GM20431 (cell line): ENCODE data around the gene FLVCR2.

ENCODE experiments used
- in situ Hi-C: fragments of 300-500 bp; cut with MseI, MboI; formaldehyde crosslinking; loops from one replicate; pipeline ENCODE4 v1.15.0; 2020; ENCODE audit warnings: low sequenced_read_pairs; ENCODE audit not compliant: unreplicated experiment

Gene FLVCR2

DNA sequence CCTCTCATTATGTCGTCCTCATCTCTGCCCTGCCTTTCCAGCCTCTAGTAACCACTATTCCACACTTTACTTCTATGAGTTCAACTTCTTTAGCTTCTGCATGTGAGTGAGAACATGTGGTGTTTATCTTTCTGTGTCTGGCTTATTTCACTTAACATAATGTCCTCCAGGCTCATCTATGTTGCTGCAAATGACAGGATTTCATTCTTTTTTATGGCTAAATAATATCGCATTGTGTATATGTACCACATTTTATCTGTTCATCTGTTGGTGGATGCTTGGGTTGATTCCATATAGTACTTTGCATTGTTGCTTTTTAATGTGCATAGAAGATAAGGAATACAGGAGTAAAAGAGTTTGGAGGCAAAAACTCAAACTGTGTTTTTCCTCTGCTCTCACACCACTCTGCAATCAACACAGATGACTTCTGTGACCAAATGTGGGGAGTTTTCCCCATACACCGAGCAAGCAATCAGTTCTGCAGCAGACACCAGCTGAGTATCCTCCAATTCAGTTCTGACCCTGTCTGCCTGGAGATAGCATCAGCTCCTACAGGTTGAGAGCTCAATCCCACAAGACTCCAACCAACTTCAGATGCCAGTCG is 24.6 kb upstream of the FLVCR2 start:
- in situ Hi-C loops, result loop anchor here (25.0 kb wide), 1 partner anchor 242 kb away; no protein-coding TSS in a partner anchor

DNA sequence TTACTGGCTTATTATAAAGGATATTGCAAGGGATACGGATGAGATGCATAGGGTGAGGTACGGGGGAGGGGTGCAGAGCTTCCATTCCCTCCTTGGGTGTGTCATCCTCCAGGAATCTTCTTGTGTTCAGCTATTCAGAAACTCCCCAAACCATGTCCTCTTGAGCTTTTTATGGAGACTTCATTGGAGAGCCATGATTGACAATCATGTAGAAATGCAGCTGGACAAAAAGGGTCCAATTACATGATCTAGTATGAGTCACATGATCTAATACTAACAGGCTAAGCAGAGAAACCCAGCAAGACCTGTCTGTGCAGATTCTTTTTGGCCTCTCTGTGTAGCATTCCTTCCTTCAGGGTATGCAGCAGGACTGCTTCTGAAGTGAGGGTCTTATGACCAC is 23.9 kb upstream of the FLVCR2 start:
- in situ Hi-C loops, result loop anchor here (25.0 kb wide), 1 partner anchor 242 kb away; no protein-coding TSS in a partner anchor

DNA sequence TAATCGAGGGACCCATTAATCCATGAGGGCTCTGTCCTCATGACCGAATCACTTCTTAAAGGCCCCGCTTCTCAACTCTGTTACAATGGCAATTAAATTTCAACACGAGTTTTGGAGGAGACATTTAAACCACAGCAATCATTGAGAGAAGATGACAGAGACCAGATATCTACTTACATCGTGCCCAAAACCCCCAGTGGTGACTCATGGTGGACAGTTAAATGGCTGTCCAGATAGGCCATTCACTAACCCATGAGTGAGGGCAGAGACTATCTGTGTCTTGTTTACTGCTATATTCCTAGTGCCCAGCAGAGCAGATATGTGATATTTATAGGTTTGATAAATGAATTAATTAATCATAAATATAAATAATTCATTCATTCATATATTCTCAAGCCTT is 20.0 kb upstream of the FLVCR2 start:
- in situ Hi-C loops, result loop anchor here (25.0 kb wide), 1 partner anchor 246 kb away; no protein-coding TSS in a partner anchor

DNA sequence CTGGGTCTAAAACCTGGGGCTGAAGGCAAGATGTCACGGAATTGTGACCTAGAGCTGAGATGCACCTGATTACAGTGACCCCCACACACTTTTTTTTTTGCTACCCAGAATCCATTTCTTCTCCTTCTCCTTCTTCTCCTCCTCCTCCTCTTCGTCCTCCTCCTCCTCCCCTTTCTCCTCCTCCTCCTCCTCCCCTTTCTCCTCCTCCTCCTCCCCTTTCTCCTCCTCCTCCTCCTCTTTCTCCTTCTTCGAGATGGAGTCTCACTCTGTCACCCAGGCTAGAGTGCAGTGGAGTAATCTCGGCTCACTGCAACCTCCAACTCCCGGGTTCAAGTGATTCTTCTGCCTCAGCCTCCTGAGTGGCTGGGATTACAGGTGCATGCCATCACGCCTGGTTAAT is 19.4 kb upstream of the FLVCR2 start:
- in situ Hi-C loops, result loop anchor here (25.0 kb wide), 1 partner anchor 247 kb away; no protein-coding TSS in a partner anchor

DNA sequence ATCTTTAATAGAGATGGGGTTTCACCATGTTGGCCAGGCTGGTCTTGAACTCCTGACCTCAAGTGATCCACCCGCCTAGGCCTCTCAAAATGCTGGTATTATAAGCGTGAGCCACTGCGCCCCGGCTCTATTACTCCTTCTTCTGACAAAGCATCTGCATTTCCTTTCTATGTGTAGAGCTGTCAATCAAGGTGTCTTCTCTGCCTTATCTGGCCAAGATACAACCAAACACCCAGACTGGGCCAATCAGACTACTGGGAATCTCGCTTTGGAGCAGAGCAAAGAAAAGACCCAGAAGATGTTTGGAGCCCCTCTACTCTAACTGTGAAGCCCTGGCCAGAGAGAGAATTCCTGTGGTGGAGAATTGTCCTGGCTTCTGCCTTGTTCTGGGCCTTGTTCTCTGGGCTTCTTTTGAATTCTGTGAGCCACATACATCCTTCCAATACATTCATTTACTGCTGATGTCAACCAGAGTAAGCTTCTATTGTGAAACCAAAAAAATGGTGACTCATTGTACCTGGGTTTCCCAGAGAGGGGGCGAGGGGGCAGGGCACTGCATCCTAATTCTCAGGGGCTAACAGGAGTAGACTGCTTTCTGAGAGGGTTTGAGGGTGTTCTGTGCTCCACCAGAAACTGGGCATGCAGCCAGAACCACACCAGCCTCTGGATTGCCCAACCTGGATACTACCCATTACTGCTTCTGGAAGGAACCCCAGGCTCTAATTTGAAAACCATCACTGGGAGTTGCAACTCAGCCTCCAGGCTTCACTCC is 18.8 kb upstream of the FLVCR2 start:
- in situ Hi-C loops, result loop anchor here (25.0 kb wide), 1 partner anchor 247 kb away; no protein-coding TSS in a partner anchor

DNA sequence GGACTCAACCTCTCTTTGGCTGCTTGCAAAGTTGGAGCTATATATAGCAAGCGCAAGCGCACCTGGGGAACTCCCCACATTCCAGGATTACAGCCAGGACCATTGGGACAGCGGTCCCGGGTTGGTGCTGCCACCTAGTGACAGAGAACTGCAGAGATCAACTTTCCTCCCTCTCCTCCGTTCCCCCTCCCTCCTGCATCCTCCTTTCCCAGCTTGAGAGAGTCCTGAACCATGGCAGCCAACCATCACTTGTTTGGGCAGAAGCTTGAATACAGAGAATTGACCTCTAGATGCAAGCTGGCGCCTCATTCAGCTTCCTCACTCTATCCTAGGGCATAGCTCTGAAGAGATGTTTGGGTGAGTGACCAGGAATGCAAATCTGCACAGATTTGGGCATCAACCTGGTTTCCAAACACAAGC is 17.4 kb upstream of the FLVCR2 start:
- in situ Hi-C loops, result loop anchor here (25.0 kb wide), 1 partner anchor 249 kb away; no protein-coding TSS in a partner anchor

DNA sequence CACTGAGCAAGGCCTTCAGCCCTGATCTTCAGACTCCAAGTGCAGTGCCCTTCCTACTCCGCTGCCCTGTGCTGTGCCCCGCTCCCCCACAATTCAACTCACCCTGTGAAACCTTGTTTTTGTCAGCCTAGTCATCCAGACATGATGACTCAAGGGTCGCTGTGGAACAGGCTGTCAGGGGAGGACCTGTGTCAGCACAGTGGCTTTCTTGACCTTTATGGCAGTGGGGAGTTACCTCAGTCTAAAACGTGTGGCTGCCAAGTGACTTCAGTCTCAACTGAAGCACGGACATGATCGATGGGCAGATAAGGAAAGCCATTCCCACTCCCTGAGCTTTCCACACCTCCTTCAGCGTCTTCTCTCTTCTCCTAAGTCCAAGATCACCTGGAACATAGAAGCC is 16.3 kb upstream of the FLVCR2 start:
- in situ Hi-C loops, result loop anchor here (25.0 kb wide), 1 partner anchor 250 kb away; no protein-coding TSS in a partner anchor

DNA sequence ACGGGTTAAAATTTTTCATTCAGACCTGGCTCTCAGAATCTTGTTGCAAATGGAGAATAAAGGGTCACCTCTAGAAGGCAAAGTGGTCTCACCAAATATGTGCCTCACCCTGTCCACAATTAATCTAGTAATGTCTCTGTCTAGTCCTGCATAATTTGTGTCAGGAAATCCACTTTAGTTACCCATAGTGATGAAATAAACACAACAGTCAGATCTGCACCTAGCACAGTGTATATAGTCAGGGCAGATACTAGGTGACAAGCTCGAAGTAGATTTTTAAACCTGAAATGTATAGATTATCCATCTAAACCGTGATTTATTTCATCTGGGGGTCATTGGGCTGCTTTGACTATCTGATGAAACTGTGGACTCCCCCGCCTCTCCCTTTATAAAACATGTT is 15.9 kb upstream of the FLVCR2 start:
- in situ Hi-C loops, result loop anchor here (25.0 kb wide), 1 partner anchor 250 kb away; no protein-coding TSS in a partner anchor

DNA sequence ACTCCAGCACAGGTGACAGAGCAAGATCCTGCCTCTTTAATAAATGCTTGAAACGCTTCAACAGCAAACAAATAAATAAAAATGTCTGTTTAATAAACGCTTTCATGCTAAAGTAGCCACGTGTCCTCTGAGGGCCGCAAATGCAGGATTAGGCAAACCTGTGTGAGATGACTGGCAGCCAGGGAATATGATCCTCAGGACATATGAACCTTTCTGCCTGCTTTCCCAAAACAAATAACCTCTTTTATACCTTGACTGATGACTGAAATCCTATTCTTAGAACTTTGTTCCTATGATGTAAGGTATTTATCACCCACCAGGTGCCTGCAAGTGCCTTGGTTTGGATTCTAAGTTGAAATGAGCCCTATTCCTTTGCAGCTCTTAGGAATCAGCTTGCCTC is 14.5 kb upstream of the FLVCR2 start:
- in situ Hi-C loops, result loop anchor here (25.0 kb wide), 1 partner anchor 252 kb away; no protein-coding TSS in a partner anchor

DNA sequence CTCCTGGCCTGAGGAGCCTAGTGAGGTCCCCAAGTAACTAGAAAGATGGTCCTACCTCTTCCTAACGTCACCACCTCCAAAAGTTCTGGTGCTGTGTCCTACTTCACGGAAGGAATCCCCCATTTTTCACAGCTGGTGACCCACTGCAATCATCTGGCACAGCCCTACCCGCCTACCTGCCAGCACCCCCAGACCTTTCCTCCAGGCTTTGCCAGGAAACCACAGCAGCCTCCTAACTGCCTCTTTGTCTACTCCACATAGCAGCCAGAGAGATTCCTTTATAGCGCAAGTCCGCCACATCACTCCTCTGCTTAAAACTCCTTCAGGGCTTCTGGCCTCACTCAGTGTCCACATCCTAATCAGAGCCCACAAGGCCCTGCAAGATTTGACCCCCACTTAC is 13.4 kb upstream of the FLVCR2 start:
- in situ Hi-C loops, result loop anchor here (25.0 kb wide), 1 partner anchor 253 kb away; no protein-coding TSS in a partner anchor

DNA sequence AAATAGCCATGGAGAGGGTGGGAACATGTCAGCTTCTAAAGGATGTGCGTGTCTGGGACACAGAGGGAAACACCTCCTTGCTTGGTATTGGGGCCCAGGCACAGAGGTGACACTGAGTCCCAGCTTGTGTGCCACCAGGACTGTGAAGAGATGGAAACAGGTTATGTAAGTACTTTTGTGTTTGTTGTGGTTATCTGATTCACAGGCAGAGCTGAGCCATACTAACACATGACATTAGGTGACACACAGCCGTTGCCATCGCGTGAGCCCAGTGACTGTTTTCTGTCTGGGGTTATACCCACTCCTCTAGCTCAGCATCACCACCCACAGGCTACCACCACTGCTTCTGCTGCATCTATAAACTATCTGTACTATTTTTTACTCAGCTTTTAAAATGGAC is 12.1 kb upstream of the FLVCR2 start:
- in situ Hi-C loops, result loop anchor here (25.0 kb wide), 1 partner anchor 254 kb away; no protein-coding TSS in a partner anchor

DNA sequence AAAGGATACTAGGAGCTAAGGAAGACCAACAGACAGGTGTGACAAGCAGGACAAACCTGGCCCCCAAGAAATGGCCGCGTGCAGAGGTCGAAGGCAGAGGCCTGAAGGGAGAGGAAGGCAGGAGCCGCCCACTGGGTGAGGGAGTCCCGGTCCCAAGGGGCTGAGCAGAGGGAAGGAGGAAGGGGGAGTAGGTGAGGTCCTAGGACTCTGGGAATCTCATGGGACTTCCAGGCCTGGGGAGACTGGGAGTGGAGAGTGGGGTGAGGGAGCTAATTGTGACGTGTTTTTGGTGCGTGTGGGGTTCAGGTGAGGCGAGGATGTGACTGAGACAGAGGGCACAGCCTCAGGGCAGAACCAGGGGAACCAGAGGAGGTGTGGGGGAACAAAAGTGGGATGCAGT is 11.7 kb upstream of the FLVCR2 start:
- in situ Hi-C loops, result loop anchor here (25.0 kb wide), 1 partner anchor 254 kb away; no protein-coding TSS in a partner anchor

DNA sequence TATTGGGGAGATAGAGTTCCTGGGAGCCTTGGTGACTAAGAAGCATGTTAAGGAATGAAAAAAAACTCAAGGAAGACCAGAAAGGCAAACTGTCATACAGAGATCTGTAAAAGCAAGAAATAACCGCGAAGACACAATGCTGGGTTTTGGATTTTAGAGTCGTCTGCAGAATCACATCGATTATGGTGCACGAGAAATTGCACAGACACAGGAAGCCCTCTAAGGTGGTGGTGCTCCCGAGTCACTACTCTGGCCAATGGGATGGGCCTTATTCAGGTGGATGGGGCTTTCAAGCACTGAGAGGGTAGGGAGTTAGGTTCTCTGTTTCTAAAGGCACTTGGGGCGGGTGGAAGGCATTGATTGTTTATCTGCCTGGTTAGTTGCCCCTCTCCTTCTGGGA is 10.3 kb upstream of the FLVCR2 start:
- in situ Hi-C loops, result loop anchor here (25.0 kb wide), 1 partner anchor 256 kb away; no protein-coding TSS in a partner anchor

DNA sequence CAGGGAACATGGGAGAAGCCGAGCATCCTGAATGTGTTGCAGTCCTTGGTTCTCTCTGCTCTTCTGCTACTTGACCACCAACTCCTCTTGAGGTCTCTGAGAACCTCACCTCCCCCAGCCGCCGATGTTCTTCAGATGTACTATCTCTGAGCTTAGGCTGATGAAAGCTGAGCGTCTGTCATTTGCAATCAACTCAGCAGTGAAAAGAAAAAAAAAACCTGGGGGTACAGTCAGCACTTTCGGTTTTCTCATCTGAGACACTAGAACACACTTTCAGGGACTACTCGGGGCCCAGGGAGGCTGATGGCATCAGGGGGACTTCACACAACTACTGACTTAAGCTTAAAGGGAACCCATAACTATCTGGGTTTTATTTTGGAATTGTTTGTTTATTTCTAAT is 9.6 kb upstream of the FLVCR2 start:
- in situ Hi-C loops, result loop anchor here (25.0 kb wide), 1 partner anchor 256 kb away; no protein-coding TSS in a partner anchor

DNA sequence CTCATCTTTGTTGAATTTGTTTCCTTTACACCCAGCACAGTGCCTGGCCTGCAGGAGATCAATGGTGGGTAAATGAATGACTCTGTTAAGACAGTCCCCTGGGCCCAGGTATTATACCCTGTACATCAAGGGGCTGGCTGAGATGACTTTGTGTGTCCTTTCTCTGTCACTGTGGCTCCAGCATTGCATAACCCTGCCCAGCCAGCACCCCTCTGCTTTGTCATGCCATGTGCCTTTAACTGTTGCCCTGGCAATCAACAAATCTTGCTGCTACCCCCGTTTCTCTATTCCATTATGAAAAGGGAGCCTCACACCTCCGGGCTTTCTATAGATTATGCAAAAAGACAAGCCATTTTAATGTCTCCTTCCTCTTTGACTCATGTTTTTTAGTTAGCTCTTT is 7.6 kb upstream of the FLVCR2 start:
- in situ Hi-C loops, result loop anchor here (5.0 to 25.0 kb wide), 2 partner anchors 82 to 258 kb away; no protein-coding TSS in a partner anchor

DNA sequence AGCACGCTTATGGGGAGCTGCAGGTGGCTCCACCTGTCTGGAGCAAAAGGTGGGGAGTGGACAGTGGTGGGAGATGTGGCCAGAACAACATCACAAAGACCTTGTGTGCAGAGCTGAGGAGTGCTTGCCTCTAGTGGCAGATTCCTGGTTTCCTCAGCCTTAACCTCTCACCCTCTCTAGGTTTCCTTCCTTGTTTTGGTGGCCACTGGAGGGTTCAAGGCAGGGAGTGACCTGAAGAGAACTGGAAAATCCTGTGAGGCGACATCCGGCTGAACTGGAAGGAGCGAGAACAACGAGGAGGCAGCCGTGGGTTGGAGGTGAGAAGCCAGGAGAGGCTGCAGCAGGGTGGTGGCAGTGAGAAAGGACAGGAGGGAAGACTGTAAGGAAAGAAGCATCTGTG is 6.3 kb upstream of the FLVCR2 start:
- in situ Hi-C loops, result loop anchor here (5.0 to 25.0 kb wide), 2 partner anchors 80 to 260 kb away; no protein-coding TSS in a partner anchor

DNA sequence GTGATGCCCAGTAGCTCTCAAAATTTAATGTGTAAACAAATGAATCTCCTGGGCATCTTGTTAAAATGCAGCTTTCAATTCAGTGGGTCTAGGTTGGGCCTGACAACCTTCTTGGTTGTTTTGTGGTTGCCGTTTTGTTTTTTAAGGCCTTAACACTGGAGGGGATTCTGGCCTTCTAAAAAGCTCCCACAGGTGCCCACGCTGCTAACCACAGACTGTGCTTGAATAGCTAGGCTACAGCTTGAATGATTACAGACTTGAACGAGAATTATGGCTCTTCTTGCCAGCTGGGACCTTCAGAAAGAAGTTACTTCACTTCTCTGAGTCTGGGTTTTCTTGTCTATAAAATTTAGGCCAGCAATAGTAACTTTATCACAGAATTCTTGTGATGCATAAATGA is 1.3 kb upstream of the FLVCR2 start:
- in situ Hi-C loops, result no loop called here

DNA sequence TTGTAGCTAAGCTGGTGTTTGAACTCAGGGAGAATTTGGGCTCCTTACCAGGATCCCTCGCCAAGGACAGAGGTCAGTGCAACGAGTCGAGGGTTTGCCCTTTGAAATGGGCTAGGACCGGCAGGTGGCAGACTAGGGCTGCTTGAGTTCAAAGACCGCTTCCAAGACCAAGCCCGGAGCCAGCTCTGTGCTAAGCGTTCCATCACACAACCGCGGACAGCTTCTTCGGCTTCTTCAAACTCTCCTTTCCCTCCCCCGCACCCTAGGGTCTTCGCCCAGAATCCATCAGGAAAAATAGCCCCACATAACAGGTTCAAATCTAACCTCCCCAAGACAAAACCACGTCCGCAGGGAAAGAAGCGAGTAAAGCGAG is 705 bp upstream of the FLVCR2 start:
- in situ Hi-C loops, result no loop called here

DNA sequence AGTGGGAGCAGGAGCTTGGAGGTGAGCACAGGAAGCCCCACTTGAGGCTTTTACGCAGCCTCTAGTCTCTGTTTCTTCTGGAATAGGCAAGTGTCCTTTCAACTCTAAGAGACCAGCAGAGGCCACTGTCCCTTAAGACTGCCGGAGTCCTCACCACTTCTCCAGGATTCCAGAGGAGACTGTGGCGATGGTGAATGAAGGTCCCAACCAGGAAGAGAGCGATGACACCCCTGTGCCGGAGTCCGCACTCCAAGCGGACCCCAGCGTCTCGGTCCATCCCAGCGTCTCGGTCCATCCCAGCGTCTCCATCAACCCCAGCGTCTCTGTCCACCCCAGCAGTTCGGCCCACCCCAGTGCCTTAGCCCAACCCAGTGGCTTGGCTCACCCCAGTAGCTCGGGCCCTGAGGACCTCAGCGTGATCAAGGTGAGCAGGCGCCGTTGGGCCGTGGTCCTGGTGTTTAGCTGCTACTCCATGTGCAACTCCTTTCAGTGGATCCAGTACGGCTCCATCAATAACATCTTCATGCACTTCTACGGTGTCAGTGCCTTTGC is 442 bp downstream of the FLVCR2 start:
- in situ Hi-C loops, result no loop called here

DNA sequence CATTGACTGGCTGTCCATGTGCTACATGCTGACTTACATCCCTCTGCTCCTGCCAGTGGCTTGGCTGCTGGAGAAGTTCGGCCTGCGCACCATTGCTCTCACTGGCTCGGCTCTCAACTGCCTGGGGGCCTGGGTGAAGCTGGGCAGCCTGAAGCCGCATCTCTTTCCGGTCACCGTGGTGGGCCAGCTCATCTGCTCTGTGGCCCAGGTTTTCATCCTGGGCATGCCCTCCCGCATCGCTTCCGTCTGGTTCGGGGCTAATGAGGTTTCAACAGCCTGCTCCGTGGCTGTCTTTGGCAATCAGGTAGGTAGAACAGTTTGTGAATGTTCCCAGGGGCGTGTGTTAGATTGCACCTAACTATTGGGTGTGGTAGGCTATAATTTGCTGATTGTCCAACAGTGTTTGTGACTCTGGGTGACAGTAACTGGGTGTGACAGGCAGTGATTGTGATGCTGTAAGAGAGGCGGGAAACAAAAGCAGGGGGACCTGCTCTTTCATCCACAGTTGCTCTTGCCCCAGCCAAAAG is 981 bp downstream of the FLVCR2 start:
- in situ Hi-C loops, result no loop called here
